GM12874 (cell line): Measurements from ENCODE around the gene TCF21.

Source experiments
- TF ChIP-seq, protein P1 (sequence below): IDR thresholded peaks from 2 replicates; pipeline ENCODE4 v1.5.1; 2011; ENCODE audit warnings: low read depth, mild to moderate bottlenecking, control low read depth, low read length, moderate library complexity; ENCODE audit not compliant: insufficient read depth

The TCF21 gene

DNA sequence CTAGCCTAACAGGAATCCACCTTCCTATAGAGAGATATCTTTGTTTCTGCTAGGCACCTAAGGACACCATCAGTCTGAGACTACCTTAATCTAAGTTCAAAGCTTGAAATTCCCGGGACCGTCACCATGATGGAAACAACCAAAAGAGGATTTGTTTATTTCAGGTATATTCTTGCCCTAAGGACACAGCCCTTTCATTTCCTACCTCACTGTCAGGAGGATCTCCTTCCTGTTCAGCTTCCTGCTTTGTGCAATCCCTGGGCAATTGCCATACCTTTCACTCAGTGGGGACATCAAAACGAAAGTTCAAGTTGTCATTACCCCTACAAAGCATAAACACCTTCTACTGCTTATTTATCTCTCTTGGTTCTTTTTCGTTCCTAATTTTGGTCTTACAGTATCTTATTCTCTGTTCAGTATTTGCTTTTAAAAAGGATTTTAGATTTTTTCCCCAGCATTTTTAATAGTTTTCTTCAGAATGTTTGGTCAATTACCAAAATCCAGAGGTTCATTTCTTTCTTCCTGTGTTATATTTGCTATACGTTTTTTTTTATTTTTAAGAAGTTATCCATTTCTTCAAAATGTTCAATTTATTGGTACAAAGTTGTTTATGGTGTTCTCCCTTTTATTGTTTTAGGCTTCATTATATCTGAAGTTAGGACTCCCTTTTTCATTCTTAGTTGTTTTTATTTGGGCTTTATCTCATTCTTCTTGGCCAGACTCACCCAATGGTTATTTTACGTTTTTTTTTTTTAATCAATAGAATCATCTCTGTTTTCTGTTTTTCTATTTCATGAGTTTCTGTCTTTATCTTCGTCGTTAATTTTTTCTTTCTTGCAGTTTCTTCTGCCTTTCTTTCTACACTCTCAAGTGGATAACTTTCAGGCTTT is 51.1 kb downstream of the TCF21 start:
- TF ChIP-seq, protein P1, sequence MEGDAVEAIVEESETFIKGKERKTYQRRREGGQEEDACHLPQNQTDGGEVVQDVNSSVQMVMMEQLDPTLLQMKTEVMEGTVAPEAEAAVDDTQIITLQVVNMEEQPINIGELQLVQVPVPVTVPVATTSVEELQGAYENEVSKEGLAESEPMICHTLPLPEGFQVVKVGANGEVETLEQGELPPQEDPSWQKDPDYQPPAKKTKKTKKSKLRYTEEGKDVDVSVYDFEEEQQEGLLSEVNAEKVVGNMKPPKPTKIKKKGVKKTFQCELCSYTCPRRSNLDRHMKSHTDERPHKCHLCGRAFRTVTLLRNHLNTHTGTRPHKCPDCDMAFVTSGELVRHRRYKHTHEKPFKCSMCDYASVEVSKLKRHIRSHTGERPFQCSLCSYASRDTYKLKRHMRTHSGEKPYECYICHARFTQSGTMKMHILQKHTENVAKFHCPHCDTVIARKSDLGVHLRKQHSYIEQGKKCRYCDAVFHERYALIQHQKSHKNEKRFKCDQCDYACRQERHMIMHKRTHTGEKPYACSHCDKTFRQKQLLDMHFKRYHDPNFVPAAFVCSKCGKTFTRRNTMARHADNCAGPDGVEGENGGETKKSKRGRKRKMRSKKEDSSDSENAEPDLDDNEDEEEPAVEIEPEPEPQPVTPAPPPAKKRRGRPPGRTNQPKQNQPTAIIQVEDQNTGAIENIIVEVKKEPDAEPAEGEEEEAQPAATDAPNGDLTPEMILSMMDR, result no peak
